Panc1 (cell line): ENCODE measurements around the gene PAFAH1B2. TPM values are rescaled to one million over a fixed set of nuclear protein-coding genes. Genes with fewer than 3 reads are reported as not detected.

ENCODE experiments used
- ATAC-seq: fragments of 200-7000 bp; cut with Tn5 transposase; 2 replicates; pipeline ENCODE4 v1.9.1; 2020; ENCODE audit warnings: mild to moderate bottlenecking, moderate library complexity
- BruUV-seq: library from RNA; stranded (reverse); fragments of 400-500 nt; replicated peaks from 2 replicates; lab custom pipeline; 2021; lab: Mats Ljungman, UMichigan
- CTCF ChIA-PET: fragments of 300-600 bp; sonication (Branson Sonifier 250); formaldehyde crosslinking; loops from one replicate; lab custom pipeline; 2022; ENCODE audit warnings: antibody characterized with exemption; lab: Charles Lee
- POLR2A ChIA-PET: fragments of 300-600 bp; sonication (Branson Sonifier 250); formaldehyde crosslinking; loops from one replicate; lab custom pipeline; 2022; ENCODE audit warnings: antibody characterized with exemption; lab: Charles Lee
- DNase-seq: peaks from one replicate; pipeline ENCODE4 v3.0.0-alpha.2; 2010; ENCODE audit warnings: low read depth, low spot score
- H3K27ac ChIP-seq: 2 replicates; pipeline ENCODE4 v1.5.1; 2011; ENCODE audit warnings: mild to moderate bottlenecking, low read length, inconsistent platforms
- H3K27me3 ChIP-seq: fragments of 200-500 bp; sonication (Bioruptor generic); 2 replicates; pipeline ENCODE4 v1.6.0; 2014; ENCODE audit warnings: low read length, inconsistent platforms; ENCODE audit not compliant: control insufficient read depth, insufficient read depth
- H3K36me3 ChIP-seq: fragments of 200-500 bp; sonication (Bioruptor generic); 2 replicates; pipeline ENCODE4 v1.5.1; 2014; ENCODE audit warnings: inconsistent platforms, mild to moderate bottlenecking, low read length, moderate library complexity; ENCODE audit not compliant: control insufficient read depth, insufficient read depth
- H3K4me1 ChIP-seq: 2 replicates; pipeline ENCODE4 v1.5.1; 2011; ENCODE audit warnings: inconsistent platforms, mild to moderate bottlenecking, low read length, moderate library complexity; ENCODE audit not compliant: control insufficient read depth, insufficient read depth
- H3K4me3 ChIP-seq, 2 experiments: 2 replicates each; pipeline ENCODE4 v1.5.1; 2011 to 2012; ENCODE audit warnings: low read depth in 2 of 2, low read length in 2 of 2, mild to moderate bottlenecking in 2 of 2, inconsistent platforms in 1 of 2, moderate library complexity in 1 of 2
- H3K9me3 ChIP-seq: fragments of 200-500 bp; sonication (Bioruptor generic); 2 replicates; pipeline ENCODE4 v1.5.1; 2014; ENCODE audit warnings: low read depth, mild to moderate bottlenecking, inconsistent platforms, low read length, moderate library complexity; ENCODE audit not compliant: control insufficient read depth, insufficient read depth
- CTCF ChIP-seq: fragments of 450-650 bp; IDR thresholded peaks from 2 replicates; pipeline ENCODE4 v1.5.1; 2017; ENCODE audit warnings: mild to moderate bottlenecking
- POLR2AphosphoS5 ChIP-seq: IDR thresholded peaks from 2 replicates; pipeline ENCODE4 v1.6.1; 2012; ENCODE audit warnings: mild to moderate bottlenecking, low read depth, low read length, moderate library complexity
- REST ChIP-seq, 2 experiments: IDR thresholded peaks; 2 replicates each; pipeline ENCODE4 v1.6.1; 2011 to 2012; ENCODE audit warnings: low read depth in 2 of 2, control low read depth in 1 of 2, low read length in 1 of 2, mild to moderate bottlenecking in 1 of 2, moderate library complexity in 1 of 2; ENCODE audit not compliant: insufficient read depth in 1 of 2
- SIN3A ChIP-seq: IDR thresholded peaks from 2 replicates; pipeline ENCODE4 v1.6.1; 2012; ENCODE audit warnings: low read depth, mild to moderate bottlenecking, low read length, moderate library complexity, borderline replicate concordance; ENCODE audit not compliant: insufficient read depth
- TCF7L2 ChIP-seq: IDR thresholded peaks from 2 replicates; pipeline ENCODE4 v1.6.1; 2011; ENCODE audit warnings: mild to moderate bottlenecking, low read depth, low read length, inconsistent platforms
- in situ Hi-C: cut with HindIII; loops from 2 replicates; pipeline ENCODE4 v1.10.0; 2016; ENCODE audit warnings: low sequenced_read_pairs, low pct_unique_long_range_greater_than_20kb
- intact Hi-C: fragments of 100-400 bp; cut with micrococcal nuclease; formaldehyde crosslinking; loops from one replicate; pipeline ENCODE4 v1.10.0; 2022; ENCODE audit not compliant: unreplicated experiment
- total RNA-seq: library from RNA; stranded (reverse); gene quantifications from one replicate; pipeline ENCODE4 v1.2.1, GENCODE V29; 2021; ENCODE audit not compliant: unreplicated experiment

The PAFAH1B2 gene
- total RNA-seq, 1 experiment from 2014 or later: 179 TPM

DNA sequence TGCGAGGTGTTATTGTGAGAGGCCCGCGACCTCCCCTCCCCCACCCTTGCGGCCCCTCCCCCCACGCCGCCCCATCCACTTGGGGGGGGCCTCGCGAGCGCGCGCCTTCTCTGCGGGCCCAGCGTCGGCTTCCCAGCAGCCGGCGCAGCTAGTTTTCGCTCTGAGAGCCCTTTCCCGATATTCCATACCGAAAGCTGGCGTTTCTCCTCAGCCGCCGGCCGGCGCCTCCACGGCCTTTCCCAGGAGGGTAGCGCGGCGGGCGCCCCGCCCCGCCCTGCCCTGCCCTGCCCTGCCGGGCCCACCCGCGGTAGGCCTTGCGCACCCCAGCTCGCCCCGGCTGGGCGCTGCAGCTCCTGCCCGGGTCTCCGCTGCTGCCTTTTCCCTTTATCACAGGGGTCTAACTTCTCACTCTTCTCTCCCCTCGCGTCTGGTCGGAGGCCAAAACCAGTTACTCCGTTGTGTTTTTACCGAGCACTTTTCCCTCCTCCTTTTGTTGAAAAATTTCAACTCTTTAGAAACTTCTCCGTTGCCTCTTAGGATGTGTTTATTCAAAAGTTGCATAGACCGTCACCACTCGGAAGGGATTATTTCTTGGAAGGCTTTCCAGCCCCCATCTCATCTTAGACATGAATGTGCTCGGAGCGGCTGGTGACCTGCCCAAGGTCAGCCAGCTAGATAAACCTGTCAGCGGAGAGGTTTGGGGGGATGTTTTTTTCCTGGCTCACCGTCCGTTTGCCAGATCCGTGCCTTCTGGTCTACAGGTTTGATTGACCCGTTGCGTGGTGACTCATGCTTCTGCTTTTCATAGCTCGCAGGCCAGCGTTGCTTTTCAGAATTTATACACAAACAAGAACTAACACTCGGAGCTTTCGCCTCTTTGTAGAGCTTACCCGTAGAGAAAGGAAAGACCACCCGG, 648 bp downstream of the PAFAH1B2 start:
- Histone ChIP-seq H3K27me3 (no peaks in the 10 kb centered on the region), H3K4me3 (peak overlapping the region; percentile 97 to 100), H3K4me1 (peaks cover 18% of the 10 kb centered on the region), H3K27ac (peak overlapping the region; percentile 100), H3K9me3 (no peaks in the 10 kb centered on the region), H3K36me3 (peaks cover 10% of the 10 kb centered on the region)
- no peak for TF ChIP-seq REST (IDR thresholded peaks at IDR 0.05; ENCODE audit: insufficient read depth in 1 of 2, low read depth in 2 of 2, low read length in 1 of 2)
- 0 out of 2 replicates have a peak, but pooled peaks have one; percentile 43 for TF ChIP-seq SIN3A
- in situ Hi-C loops (no loop called here), intact Hi-C loops (no loop called here)
- BruUV-seq: no TSS peak
- peak; percentile 84 for ATAC-seq
- CTCF ChIA-PET: interaction anchor here (0.6 to 1.2 kb wide), 2 partner anchors 30 to 80 kb away, joined by 7 read pairs; no protein-coding TSS in a partner anchor
- POLR2A ChIA-PET: interaction anchor here (0.6 to 0.9 kb wide), 4 partner anchors 20 to 400 kb away, joined by 3 to 7 read pairs (median 4); partner anchors contain the start of gene CEP164
- DNase-seq: no peak

DNA sequence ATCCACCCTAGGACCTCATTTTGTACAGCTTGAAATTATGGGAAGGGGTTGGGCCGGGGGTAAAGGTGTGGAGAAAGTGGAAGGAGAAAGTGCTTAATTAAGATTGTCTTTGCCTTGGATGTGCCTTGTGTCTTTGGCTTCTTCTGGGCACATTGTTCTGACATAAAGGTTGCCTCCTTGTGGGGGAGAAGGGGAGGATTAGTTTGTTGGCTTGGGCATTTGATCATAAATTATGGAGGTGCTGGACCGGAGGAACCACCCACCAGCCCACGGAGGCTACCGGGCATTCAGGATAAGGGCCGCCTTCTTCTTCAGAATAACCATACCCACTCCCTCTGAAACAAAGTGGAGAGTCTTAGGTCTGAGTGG, 1.3 kb downstream of the PAFAH1B2 start:
- BruUV-seq: TSS peak; percentile 77
- in situ Hi-C loops: no loop called here
- TF ChIP-seq SIN3A: no peak
- no peak for TF ChIP-seq REST (IDR thresholded peaks at IDR 0.05; ENCODE audit: insufficient read depth in 1 of 2, low read depth in 2 of 2, low read length in 1 of 2)
- TF ChIP-seq POLR2AphosphoS5: no peak
- no peak for TF ChIP-seq TCF7L2
- TF ChIP-seq CTCF: no peak
- Histone ChIP-seq H3K27me3 (no peaks in the 10 kb centered on the region), H3K9me3 (no peaks in the 10 kb centered on the region), H3K36me3 (peaks cover 10% of the 10 kb centered on the region), H3K4me1 (peaks cover 23% of the 10 kb centered on the region), H3K27ac (peak overlapping the region; percentile 100), H3K4me3 (peak overlapping the region; percentile 97 to 100)
- DNase-seq (no peak), ATAC-seq (no peak)
- CTCF ChIA-PET: interaction anchor here (0.6 kb wide), 1 partner anchor 80 kb away, joined by 7 read pairs; no protein-coding TSS in a partner anchor
- intact Hi-C loops: no loop called here
- POLR2A ChIA-PET: no interaction called here
